ENCODE results near the gene ST7. TPM values are rescaled to one million over a fixed set of nuclear protein-coding genes. Genes with fewer than 3 reads are reported as not detected.

The ST7 gene
- polyA plus RNA-seq, 1 donor (not counting 4 experiments of a cell fraction or from before 2014, with no cell fraction given) = 16.9 TPM

- Histone ChIP-seq H3K79me2 (ENCODE audit: control insufficient read depth, insufficient read depth, low read length) (no peaks in the 10 kb centered on the region), H3K9me1 (ENCODE audit: control insufficient read depth, extremely low read depth, insufficient read depth, low read length) (no peaks in the 10 kb centered on the region), H3K4me2 (ENCODE audit: control insufficient read depth, extremely low read depth, insufficient read depth, low read depth, low read length) (no peak overlapping the region), H3K4me1 (ENCODE audit: control insufficient read depth, extremely low read depth, insufficient read depth, low read length) (peaks cover 3% of the 10 kb centered on the region), H3K27ac (ENCODE audit: control insufficient read depth, insufficient read depth, low read length) (no peak overlapping the region), H3K4me3 (ENCODE audit: control insufficient read depth in 2 of 3, extremely low read depth in 1 of 3, insufficient read depth in 2 of 3, low read depth in 1 of 3, low read length in 3 of 3) (no peak overlapping the region), H3K9ac (ENCODE audit: control insufficient read depth, extremely low read depth, insufficient read depth, low read length) (no peak overlapping the region), H3K9me3 (ENCODE audit: control insufficient read depth, low read depth, low read length) (no peaks in the 10 kb centered on the region), H2AFZ (ENCODE audit: control insufficient read depth, low read length) (no peak overlapping the region), H3K36me3 (ENCODE audit: control insufficient read depth in 2 of 2, extremely low read depth in 1 of 2, insufficient read depth in 2 of 2, low read length in 2 of 2) (no peaks in the 10 kb centered on the region), H4K20me1 (ENCODE audit: control insufficient read depth, extremely low read depth, insufficient read depth, low read length) (no peaks in the 10 kb centered on the region), H3K27me3 (ENCODE audit: control insufficient read depth, extremely low read depth, insufficient read depth, low read length) (no peaks in the 10 kb centered on the region)
- no peak for TF ChIP-seq EZH2 (IDR thresholded peaks at IDR 0.05; ENCODE audit: low read length)
- TF ChIP-seq, protein P1, sequence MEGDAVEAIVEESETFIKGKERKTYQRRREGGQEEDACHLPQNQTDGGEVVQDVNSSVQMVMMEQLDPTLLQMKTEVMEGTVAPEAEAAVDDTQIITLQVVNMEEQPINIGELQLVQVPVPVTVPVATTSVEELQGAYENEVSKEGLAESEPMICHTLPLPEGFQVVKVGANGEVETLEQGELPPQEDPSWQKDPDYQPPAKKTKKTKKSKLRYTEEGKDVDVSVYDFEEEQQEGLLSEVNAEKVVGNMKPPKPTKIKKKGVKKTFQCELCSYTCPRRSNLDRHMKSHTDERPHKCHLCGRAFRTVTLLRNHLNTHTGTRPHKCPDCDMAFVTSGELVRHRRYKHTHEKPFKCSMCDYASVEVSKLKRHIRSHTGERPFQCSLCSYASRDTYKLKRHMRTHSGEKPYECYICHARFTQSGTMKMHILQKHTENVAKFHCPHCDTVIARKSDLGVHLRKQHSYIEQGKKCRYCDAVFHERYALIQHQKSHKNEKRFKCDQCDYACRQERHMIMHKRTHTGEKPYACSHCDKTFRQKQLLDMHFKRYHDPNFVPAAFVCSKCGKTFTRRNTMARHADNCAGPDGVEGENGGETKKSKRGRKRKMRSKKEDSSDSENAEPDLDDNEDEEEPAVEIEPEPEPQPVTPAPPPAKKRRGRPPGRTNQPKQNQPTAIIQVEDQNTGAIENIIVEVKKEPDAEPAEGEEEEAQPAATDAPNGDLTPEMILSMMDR (optimal IDR thresholded peaks at IDR 0.05 in 1 of 3, IDR thresholded peaks at IDR 0.05 in 1 of 3, conservative IDR thresholded peaks at IDR 0.05 in 1 of 3; ENCODE audit: extremely low read depth in 1 of 3, insufficient read depth in 2 of 3, low read length in 3 of 3) = no peak
- DNase-seq (ENCODE audit: low read depth, low spot score) = no peak
- dilution Hi-C loops (cut with MboI; ENCODE audit: extremely low pct_ligation_motif_present, low sequenced_read_pairs) = no loop called here
- FAIRE-seq = no peak
These were observed 201.4 kb downstream of the ST7 start for GRCh38 chr7:117154721-117155120.

GRCh38 chr7:117155694-117156093, 202.4 kb downstream of the ST7 start:
- Histone ChIP-seq H3K27me3 (ENCODE audit: control insufficient read depth, extremely low read depth, insufficient read depth, low read length) (no peaks in the 10 kb centered on the region), H3K36me3 (ENCODE audit: control insufficient read depth in 2 of 2, extremely low read depth in 1 of 2, insufficient read depth in 2 of 2, low read length in 2 of 2) (no peaks in the 10 kb centered on the region), H4K20me1 (ENCODE audit: control insufficient read depth, extremely low read depth, insufficient read depth, low read length) (no peaks in the 10 kb centered on the region), H3K9me3 (ENCODE audit: control insufficient read depth, low read depth, low read length) (no peaks in the 10 kb centered on the region), H3K9me1 (ENCODE audit: control insufficient read depth, extremely low read depth, insufficient read depth, low read length) (no peaks in the 10 kb centered on the region), H3K27ac (ENCODE audit: control insufficient read depth, insufficient read depth, low read length) (no peak overlapping the region), H3K4me1 (ENCODE audit: control insufficient read depth, extremely low read depth, insufficient read depth, low read length) (peaks cover 3% of the 10 kb centered on the region), H3K4me2 (ENCODE audit: control insufficient read depth, extremely low read depth, insufficient read depth, low read depth, low read length) (no peak overlapping the region), H3K79me2 (ENCODE audit: control insufficient read depth, insufficient read depth, low read length) (no peaks in the 10 kb centered on the region), H2AFZ (ENCODE audit: control insufficient read depth, low read length) (no peak overlapping the region), H3K9ac (ENCODE audit: control insufficient read depth, extremely low read depth, insufficient read depth, low read length) (no peak overlapping the region), H3K4me3 (ENCODE audit: control insufficient read depth in 2 of 3, extremely low read depth in 1 of 3, insufficient read depth in 2 of 3, low read depth in 1 of 3, low read length in 3 of 3) (no peak overlapping the region)
- dilution Hi-C loops (cut with MboI; ENCODE audit: extremely low pct_ligation_motif_present, low sequenced_read_pairs) = no loop called here
- TF ChIP-seq EZH2 (IDR thresholded peaks at IDR 0.05; ENCODE audit: low read length) = no peak
- TF ChIP-seq, protein P1 (optimal IDR thresholded peaks at IDR 0.05 in 1 of 3, IDR thresholded peaks at IDR 0.05 in 1 of 3, conservative IDR thresholded peaks at IDR 0.05 in 1 of 3; ENCODE audit: extremely low read depth in 1 of 3, insufficient read depth in 2 of 3, low read length in 3 of 3) = no peak
- FAIRE-seq (no peak), DNase-seq (ENCODE audit: low read depth, low spot score) (no peak)
